Activated CD8-positive, alpha-beta memory T cell treated with anti-CD3 and anti-CD28 coated beads for 4 hours (primary cell): ENCODE data around the gene NLGN1.

Source experiments
- DNase-seq, 2 donors: peaks; one replicate each; pipeline ENCODE4 v3.0.0-alpha.2; 2020; ENCODE audit warnings: low read depth in 2 of 2

NLGN1 gene

DNA sequence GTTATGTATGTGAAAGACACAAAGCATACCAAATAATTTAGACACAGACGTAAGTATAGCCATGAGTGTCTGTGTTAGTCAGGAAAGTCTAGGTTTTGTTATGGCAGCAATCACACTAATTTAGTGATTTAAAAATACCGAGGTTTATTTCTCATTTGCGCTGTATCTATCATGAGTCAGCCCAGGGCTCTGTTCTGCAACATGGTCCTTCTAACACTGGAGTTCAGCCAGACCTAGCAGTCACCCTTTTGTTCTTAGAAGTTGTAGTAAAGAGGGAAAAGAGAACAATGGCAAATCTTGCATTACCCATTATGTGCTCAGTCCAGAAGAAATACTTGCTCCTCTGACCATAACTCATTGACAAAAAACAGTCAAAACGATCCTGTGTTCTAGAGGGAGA is 311.5 kb downstream of the NLGN1 start:
- no peak for DNase-seq

- DNase-seq = no peak
These were observed 314.1 kb downstream of the NLGN1 start for GRCh38 chr3:173711619-173712018.

DNA sequence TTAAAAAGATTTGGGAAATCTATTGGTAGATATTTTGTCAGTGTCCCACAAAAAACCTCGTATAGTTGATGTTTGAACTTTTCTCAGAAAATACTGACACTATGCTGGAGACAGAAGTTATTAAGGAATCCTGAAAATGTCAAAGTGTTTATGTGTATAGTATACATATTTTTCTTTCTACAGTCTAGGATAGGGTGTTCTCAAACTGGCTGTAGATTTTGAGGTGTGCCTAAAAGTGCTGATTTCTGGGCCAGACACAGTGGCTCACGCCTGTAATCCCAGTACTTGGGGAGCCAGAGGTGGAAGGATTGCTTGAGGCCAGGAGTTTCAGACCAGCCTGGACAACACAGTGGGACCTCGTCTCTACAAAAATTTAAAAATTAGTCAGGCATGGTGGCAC is 322.0 kb downstream of the NLGN1 start:
- no peak for DNase-seq

DNA sequence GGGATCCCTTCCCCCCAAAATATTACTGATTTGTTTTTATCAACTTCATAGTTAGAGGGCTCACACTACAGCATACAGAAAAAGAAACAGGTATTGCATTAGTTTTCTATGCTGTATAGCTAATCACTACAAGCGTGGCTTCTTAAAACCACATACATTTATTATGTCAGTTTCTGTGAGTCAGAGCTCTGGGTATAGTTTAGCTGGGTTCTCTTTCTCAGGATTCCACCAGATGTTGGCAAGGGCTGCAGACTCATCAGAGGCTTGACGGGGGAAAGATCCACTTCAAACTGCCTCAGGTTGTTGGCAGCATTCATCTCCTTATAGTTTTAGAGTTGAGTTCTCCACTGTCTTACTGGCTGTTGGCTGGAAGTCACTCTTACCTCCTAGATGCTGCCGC is 328.0 kb downstream of the NLGN1 start:
- DNase-seq = no peak

GRCh38 chr3:173730391-173730790 is 332.8 kb downstream of the NLGN1 start:
- no peak for DNase-seq

DNA sequence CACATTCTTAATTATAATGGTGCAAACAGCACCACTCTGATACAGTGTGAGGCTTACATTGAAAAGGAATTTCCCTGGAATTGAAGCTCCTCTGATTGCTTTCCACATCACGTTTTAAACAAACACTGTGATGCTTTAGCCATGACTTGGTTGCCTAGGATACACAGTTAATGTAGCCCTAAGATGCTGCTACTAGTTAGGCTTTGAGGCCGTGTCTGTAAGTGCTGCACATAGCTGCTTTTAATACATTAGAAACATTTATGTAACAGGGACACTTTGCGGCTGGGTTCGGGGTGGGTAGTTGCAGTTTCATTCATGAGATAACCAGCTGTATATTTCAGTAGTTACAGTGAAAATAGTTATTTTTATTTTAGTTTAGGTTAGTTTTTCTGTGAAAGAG is 334.7 kb downstream of the NLGN1 start:
- no peak for DNase-seq

- DNase-seq = no peak
These were observed 335.6 kb downstream of the NLGN1 start for GRCh38 chr3:173733029-173733652.

DNA sequence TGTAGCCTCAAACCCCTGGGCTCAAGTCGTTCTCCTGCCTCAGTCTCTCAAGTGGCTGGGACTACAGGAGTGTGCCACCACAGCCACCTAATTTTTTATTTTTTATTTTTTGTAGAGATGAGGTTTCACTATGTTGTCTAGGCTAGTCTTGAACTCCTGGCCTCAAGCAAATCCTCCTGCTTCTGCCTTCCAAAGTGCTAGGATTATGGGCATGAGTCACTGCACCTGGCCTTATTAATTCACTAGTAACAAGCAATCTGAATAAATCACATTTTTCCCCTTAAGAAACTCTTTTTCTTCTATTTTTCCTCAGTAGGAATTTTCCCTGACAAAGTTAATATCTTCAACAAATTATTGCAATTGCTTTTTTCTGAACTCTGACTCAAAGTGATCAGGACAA is 336.9 kb downstream of the NLGN1 start:
- DNase-seq = no peak

DNA sequence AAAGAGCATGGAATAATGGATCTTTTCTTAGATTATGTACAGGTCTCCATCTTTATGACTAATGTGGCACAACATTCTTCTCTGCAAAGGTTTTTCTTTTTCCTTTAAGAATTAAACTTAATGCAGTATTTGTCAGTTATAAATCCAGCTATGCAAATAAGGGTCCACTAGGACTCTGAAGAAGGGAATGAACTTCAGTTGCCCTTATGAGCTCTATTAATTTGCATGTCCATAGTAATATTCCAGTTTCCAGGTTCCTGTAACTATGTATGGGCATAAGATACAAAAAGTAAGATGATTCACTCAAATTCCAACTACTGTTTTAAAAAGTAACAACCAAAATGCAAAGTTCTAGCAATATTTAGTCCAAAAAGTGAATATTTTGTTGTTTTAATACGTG is 337.4 kb downstream of the NLGN1 start:
- no peak for DNase-seq

DNA sequence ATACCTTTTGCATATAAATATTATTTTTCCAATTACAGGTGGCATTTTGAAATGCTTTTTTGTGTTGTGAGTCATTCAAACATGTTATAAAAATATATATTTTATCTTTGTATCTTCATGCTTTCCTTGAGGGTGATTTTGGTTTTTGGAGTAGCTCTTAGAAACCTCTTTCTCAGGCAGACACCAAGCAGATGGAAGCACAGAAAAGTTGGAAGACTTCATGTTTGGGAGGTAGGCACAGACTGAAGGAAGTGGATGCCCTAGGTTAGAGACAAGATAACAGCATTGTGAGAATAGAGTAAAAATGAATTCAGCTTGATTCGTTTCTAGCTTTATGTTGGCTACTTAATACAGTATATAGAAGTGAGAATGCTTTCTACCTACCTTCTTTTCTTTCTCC is 338.3 kb downstream of the NLGN1 start:
- DNase-seq = no peak

DNA sequence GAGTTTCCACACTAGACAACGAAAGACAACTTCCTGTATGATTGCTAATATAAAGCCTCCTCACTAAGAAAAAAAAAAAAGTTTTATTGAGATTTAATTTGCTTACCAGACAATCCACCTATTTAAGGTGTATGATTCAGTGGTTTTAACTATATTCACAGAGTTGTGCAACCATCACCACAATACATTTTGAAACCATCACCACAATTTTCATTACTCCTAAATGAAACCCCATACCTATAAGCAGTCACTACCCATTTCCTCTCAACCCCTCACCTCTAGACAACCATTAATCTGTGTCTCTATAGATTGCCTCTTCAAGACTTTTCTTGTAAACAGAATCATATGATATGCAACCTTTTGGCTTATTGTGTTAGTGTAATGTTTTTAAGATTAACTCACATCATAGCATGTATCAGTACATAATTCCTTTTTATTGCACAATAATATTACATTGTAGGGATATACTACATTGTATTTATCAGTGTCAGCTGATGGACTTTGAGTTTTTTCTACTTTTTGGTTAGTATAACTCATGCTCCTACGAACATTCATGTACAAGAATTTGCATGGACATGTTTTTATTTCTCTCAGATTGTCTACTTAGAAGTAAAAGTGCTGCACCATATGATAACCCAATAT is 339.7 kb downstream of the NLGN1 start:
- DNase-seq = no peak

GRCh38 chr3:173739726-173740125 is 342.2 kb downstream of the NLGN1 start:
- DNase-seq = no peak

DNA sequence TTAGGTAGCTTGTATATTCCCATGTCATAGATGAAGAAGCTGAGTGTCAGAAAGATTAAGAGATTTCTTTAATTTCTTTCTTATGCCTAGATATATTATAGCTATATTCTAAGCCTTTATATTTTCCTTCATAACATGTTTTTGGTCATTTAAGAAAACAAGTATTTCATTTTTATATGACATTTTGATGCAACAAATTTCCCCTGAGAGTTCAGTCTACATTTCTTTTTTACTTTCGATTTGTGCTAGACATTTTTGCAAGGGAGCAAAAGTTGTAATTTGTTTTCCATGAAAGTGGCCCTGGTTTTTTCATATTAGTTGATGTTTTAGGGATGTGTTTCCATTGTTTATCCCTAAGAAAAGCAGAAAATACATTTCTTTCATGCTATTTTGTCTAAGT is 344.9 kb downstream of the NLGN1 start:
- no peak for DNase-seq

GRCh38 chr3:173743111-173743510 is 345.6 kb downstream of the NLGN1 start:
- no peak for DNase-seq

DNA sequence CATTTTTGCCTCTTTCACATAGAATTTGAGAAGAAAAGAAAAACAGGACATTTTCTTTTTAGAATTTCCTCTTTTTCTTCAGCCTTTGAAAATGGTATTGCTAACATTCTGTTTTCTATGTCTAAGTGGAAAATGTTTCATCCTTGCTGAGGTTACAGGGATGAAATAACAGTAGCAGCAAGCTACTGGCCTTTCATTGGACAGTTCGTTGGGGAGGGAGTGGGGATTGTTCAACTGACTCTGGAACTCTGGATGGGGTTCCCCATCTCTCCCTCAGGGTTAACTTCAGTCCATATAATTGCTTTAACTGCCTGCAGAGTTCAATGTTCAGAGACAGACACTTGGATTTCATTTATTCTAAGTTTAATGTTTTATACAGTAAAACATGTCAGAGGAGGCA is 346.0 kb downstream of the NLGN1 start:
- DNase-seq = no peak

GRCh38 chr3:173744479-173744878 is 346.9 kb downstream of the NLGN1 start:
- no peak for DNase-seq

DNA sequence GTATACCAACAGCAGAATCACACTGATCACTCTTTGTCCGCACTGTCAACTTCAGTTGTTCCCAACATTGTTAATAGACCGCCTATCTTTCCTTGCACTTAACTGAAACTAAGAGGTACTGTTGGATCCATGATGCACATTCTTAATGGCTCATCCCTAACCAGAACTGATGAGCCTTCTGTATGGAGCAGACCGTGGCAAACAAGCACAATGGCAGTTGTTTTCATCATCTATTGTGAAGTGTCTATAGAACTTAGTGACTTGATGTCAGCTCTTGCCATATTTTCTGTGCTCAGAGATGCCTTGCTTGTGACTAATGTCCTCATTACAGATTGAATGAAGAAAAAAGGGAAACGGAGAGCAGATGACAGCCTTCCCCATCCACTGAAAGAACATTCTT is 347.4 kb downstream of the NLGN1 start:
- DNase-seq = no peak

DNA sequence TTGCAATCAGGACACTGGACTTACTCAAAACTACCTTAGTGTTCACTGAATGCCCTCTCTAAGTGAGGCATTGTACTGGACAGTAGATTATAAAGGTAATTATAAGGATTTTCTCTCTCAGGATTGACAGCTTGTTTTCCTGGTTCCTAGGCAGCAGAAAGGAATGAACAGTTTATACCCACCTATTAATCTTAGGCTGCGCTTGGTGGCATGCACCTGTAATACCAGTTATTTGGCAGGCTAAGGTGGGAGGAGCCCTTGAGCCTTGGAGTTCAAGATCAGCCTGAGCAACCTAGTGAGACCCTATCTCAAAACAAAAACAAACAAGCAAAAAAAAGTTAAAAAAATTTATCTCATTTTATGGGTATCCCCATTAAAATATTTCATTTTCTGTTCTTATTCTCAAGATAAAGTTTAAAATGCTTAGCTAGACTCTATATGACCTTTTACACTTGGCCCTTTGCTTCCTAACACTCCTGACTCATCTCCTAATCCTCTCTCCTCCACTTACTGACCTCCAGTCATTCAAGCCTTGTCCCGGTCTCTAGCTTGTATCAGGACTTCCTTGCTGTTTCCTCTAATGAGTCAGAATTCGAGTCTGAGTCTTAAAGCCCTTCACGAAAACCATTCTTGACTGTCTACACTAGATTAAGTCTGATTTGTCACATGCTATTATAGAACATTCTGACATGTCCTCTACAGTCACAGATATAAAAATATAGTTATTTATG is 348.6 kb downstream of the NLGN1 start:
- no peak for DNase-seq

- DNase-seq = no peak
These were observed 349.9 kb downstream of the NLGN1 start for GRCh38 chr3:173747427-173747826.

DNA sequence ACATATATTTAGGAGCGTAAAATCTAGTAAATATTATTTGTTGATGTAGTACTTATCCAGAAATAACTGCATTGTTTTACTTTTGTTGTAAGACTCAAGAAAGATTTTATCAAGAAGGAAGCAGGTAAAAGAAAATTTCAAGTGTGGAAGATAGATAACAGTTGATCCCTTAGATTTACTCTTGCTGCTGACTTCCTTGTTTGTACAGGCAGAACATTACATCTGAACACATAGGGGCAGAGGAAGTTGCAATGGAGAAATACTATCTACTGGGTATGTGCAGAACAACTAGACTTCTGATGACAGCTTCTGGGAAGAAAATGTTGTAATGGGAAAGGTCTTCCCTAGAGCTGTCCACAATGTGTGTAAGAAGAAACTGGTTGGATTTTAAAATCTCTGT is 350.6 kb downstream of the NLGN1 start:
- no peak for DNase-seq

- no peak for DNase-seq
These were observed 352.6 kb downstream of the NLGN1 start for GRCh38 chr3:173750095-173750494.

DNA sequence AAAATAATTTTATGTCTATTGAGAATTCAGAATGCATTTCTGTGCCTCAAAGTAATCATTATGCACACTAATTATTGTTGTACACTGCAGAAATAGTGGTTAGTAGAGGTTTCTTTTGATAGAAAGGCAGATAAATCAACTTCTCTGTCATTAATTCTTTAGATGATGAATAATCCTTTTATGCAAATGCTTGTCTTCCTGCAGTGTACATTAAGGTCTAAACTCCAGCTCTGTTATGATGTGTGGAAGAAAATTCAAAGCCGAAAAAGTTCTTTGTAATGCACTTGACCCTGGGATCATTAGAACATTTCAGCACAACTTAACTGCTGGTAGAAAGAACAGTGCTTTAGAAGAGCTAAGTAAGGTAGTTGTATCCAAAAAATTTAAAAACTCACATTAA is 353.0 kb downstream of the NLGN1 start:
- no peak for DNase-seq

GRCh38 chr3:173753593-173753992 is 356.0 kb downstream of the NLGN1 start:
- no peak for DNase-seq
